Motor neuron (in vitro differentiated cells): ENCODE data around the gene SIRT3. TPM values are rescaled to one million over a fixed set of nuclear protein-coding genes. Genes with fewer than 3 reads are reported as not detected.
"Not testable (repeated sequence)": the region's sequence is repeated elsewhere in the genome, so short reads cannot be mapped to it uniquely, and the experiment has no call there.

Experiments
- ATAC-seq, 8 experiments: fragments of 200-7000 bp; cut with Tn5 transposase; replicated peaks in 6 of 8; 2 replicates each; pipeline ENCODE4 v1.8.0; 2021; ENCODE audit warnings: mild to moderate bottlenecking in 8 of 8, moderate library complexity in 8 of 8
- H3K27ac ChIP-seq, 2 donors: fragments of 250-450 bp; sonication (Bioruptor Pico); 2 replicates each; pipeline ENCODE4 v1.9.0; 2021; ENCODE audit warnings: antibody characterized with exemption in 2 of 2, mild to moderate bottlenecking in 2 of 2, moderate library complexity in 1 of 2
- H3K4me1 ChIP-seq, 2 donors: fragments of 250-450 bp; sonication (Bioruptor Pico); replicated peaks in 1 of 2; 2 replicates each; pipeline ENCODE4 v1.6.1; 2021; ENCODE audit warnings: antibody characterized with exemption in 2 of 2, mild to moderate bottlenecking in 2 of 2, moderate library complexity in 1 of 2
- H3K4me3 ChIP-seq, 5 donors: fragments of 250-450 bp; sonication (Bioruptor Pico); 2 replicates each; pipeline ENCODE4 v1.9.0; 2021; ENCODE audit warnings: antibody characterized with exemption in 5 of 5, mild to moderate bottlenecking in 5 of 5, moderate library complexity in 4 of 5
- WGBS, 10 experiments: fragments of 450-650 bp; shearing (Covaris generic); methylation state at CpG; one replicate each; pipeline ENCODE4 v1.0.0; 2022; 5-methylcytosine and 5-hydroxymethylcytosine counted together
- in situ Hi-C, 9 experiments: fragments of 400-800 bp; cut with MboI; loops; one replicate each; pipeline ENCODE4 v1.15.0; 2021; ENCODE audit warnings: low sequenced_read_pairs in 9 of 9, low pct_unique_long_range_greater_than_20kb in 2 of 9; ENCODE audit not compliant: unreplicated experiment in 9 of 9
- total RNA-seq, 8 experiments: library from RNA; unstranded; fragments of 300-600 nt; gene quantifications; 2 replicates each; pipeline versions ENCODE4 v1.2.3 to v1.2.4, GENCODE V29; 2022

SIRT3 gene
- total RNA-seq, 8 experiments from 2014 or later = 15.1 to 35.0 (median 16.6) TPM

- in situ Hi-C loops = no loop called here
- ATAC-seq = no peak
- 50 to 100% (median 90%) methylated on average over 1 to 7 of the region's 8 CpGs; no CpG with 5 or more reads in 2 of the 10 experiments for WGBS, 10 experiments
Observed at GRCh38 chr11:249062-249461, 12.9 kb upstream of the SIRT3 start.

GRCh38 chr11:244376-244775 lies 8.2 kb upstream of the SIRT3 start:
- Histone ChIP-seq H3K27ac (no peak overlapping the region), H3K4me3 (no peak overlapping the region), H3K4me1 (no peaks in the 10 kb centered on the region)
- in situ Hi-C loops = no loop called here
- no peak for ATAC-seq
- 88 to 100% (median 100%) methylated on average over 1 to 2 of the region's 2 CpGs; no CpG with 5 or more reads in 1 of the 10 experiments for WGBS, 10 experiments

More at GRCh38 chr11:249062-249461, 12.9 kb upstream of the SIRT3 start:
- no peak overlapping the region for H3K4me3 ChIP-seq
- no peaks in the 10 kb centered on the region for H3K4me1 ChIP-seq
- no peak overlapping the region for H3K27ac ChIP-seq

DNA sequence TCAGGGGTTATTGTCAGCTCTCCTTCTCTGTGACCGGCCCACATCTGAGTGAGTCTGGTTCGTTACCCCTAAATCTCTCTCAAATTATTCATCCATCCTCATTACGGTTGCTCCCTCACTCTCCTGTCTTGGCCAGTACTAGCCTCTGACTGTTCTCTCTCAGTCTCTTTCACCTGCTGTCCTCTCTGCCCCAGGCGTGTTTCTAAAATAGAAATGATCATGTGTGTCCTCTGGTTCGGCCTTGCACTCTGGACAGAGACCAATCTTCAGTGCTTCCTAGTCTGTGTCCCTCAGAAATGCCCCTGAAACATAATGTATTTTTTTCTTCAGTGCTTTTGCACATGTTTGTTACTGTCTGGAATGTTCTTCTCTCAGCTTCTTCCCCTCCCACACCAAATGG lies 5.5 kb upstream of the SIRT3 start:
- Histone ChIP-seq H3K27ac (no peak overlapping the region), H3K4me1 (peaks cover 5 to 8% of the 10 kb centered on the region in 2 donors), H3K4me3 (no peak overlapping the region)
- in situ Hi-C loops = no loop called here
- no peak for ATAC-seq
- 90 to 100% (median 96%) methylated on average over 1 to 3 of the region's 5 CpGs; no CpG with 5 or more reads in 3 of the 10 experiments for WGBS, 10 experiments

- no peak overlapping the region for H3K4me3 ChIP-seq
- in situ Hi-C loops = no loop called here
- peaks cover 5 to 8% of the 10 kb centered on the region in 2 donors for H3K4me1 ChIP-seq
- no peak overlapping the region for H3K27ac ChIP-seq
- WGBS, 10 experiments = 100% methylated on average over 1 of the region's 1 CpG; no CpG with 5 or more reads in 5 of the 10 experiments
- no peak for ATAC-seq
Observed at GRCh38 chr11:240315-240714, 4.2 kb upstream of the SIRT3 start.

GRCh38 chr11:238346-238745 lies 2.2 kb upstream of the SIRT3 start:
- peaks cover 10 to 14% of the 10 kb centered on the region in 2 donors for H3K4me1 ChIP-seq
- peak overlapping the region in 1 of 5 donors; percentile 99 for H3K4me3 ChIP-seq
- not testable (repeated sequence) for H3K27ac ChIP-seq, ATAC-seq
- WGBS, 10 experiments = 48 to 94% (median 86%) methylated on average over 1 to 7 of the region's 7 CpGs; no CpG with 5 or more reads in 2 of the 10 experiments
- in situ Hi-C loops = loop anchor here in 1 of 9 experiments (10.0 kb wide), 1 partner anchor 116 kb away; no protein-coding TSS in a partner anchor

DNA sequence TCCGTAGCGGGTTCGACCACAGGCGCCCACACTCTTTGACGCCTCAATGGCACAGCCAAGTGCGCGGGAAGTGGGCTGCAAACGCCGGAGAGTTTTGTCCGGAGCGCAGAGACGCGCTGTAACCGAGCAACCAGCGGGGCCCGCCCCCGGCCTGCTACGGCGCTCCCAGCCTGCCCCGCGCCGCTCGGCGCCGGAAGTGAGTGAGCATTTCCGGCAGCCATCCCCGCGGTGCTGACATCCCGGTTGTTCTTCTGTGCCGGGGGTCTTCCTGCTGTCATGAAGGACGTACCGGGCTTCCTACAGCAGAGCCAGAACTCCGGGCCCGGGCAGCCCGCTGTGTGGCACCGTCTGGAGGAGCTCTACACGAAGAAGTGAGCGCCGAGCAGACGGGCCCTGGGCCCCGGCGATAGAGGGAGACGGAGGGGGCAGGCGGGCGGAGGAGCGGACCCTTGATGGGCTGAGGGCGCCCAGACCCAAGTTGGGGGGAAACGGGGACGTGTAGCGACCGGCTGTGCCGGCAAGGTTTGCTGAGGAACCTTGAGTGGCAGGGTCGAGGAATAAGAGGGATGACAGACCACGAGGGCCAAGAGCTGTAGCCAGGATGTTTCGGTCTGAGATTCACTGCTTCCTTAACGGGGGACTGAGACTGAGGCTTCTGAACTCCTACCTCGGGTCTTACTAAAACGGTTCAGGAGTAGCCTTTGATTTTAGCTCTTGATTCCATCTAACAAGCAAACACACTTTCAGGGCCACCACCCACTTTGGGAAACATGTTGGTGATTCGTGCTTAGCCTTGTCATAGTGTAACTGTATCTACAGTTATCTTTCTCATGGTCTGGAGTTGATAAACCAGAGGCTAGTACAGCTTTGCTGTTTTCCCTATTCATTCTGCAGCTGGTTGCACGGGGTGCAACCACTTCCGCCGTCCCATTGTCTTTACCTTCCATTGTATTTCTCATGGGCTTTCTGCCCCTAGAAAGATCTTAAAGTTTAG lies 929 bp upstream of the SIRT3 start, which contains the start of gene PSMD13:
TSS of gene PSMD13 (plus strand) at position 203 of the 994 bp plus-strand sequence. CDS start at position 277, 74 bp downstream.
- peak within 1 kb of the TSS; percentile 78 to 99 (median 91) for H3K4me3 ChIP-seq
- peaks cover 10 to 14% of the 10 kb centered on the region in 2 donors for H3K4me1 ChIP-seq
- in situ Hi-C loops = loop anchor here in 1 of 9 experiments (10.0 kb wide), 1 partner anchor 118 kb away; no protein-coding TSS in a partner anchor
- peak within 1 kb of the TSS; percentile 89 to 97 for H3K27ac ChIP-seq
- 0 to 20% (median 6%) methylated on average over 1 to 18 of the region's 62 CpGs for WGBS, 10 experiments
- ATAC-seq = peak; percentile 87 to 92 (median 90)

DNA sequence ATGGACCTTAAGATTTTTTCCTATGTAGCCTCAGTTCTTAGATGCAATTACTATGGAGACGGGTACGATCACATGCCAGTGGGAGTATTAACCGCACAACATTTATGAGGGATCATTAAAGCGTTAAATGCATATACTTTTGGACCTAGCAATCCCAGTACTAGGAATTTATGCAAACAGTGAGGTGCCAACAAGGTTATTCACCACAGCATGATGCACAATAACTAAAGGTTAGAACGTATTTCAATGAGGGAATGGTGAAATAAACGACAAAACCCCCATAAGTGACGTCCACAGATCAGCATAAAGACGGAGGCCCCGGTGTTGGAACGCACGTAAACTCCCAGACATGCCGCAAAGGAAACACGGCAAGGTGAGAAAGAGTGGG lies 539 bp downstream of the SIRT3 start:
- Histone ChIP-seq H3K27ac (peak overlapping the region; percentile 87 to 88), H3K4me3 (peak overlapping the region; percentile 78 to 99 (median 91)), H3K4me1 (peaks cover 10 to 14% of the 10 kb centered on the region in 2 donors)
- 0 to 16% (median 3%) methylated on average over 1 to 13 of the region's 13 CpGs; no CpG with 5 or more reads in 2 of the 10 experiments for WGBS, 10 experiments
- peak; percentile 1 to 5 (median 2) for ATAC-seq
- in situ Hi-C loops = loop anchor here in 1 of 9 experiments (10.0 kb wide), 1 partner anchor 119 kb away; no protein-coding TSS in a partner anchor

DNA sequence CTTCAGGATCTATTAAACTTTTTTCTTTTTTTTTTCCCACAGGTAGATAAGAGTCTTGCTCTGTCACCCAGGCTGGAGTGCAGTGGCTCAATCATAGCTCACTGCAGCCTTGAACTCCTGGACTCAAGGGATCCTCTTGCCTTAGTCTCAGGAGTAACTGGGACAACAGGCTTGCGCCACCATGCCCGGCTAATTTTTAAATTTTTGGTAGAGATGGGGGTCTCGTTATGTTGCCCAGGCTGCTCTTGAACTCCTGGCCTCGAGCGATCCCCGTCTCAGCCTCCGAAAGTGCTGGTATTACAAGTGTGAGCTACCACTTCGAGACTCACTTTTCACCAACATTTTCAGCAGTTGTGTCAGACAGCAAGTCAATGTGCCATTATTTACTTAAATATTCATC lies 962 bp downstream of the SIRT3 start:
- no peak for ATAC-seq
- Histone ChIP-seq H3K4me3 (peak overlapping the region; percentile 78 to 99 (median 91)), H3K4me1 (peaks cover 10 to 14% of the 10 kb centered on the region in 2 donors), H3K27ac (peak overlapping the region in 1 of 2 donors; percentile 87)
- 40 to 88% (median 67%) methylated on average over 1 to 7 of the region's 8 CpGs; no CpG with 5 or more reads in 4 of the 10 experiments for WGBS, 10 experiments
- in situ Hi-C loops = loop anchor here in 1 of 9 experiments (10.0 kb wide), 1 partner anchor 120 kb away; no protein-coding TSS in a partner anchor

- ATAC-seq = no peak
- WGBS, 10 experiments = 80 to 100% (median 94%) methylated on average over 2 to 17 of the region's 20 CpGs; no CpG with 5 or more reads in 4 of the 10 experiments
- in situ Hi-C loops = loop anchor here in 1 of 9 experiments (10.0 kb wide), 1 partner anchor 122 kb away; no protein-coding TSS in a partner anchor
- no peak overlapping the region for H3K27ac ChIP-seq
- H3K4me3 ChIP-seq = no peak overlapping the region
- peaks cover 10 to 11% of the 10 kb centered on the region in 2 donors for H3K4me1 ChIP-seq
Observed at GRCh38 chr11:232783-233565, 3.2 kb downstream of the SIRT3 start.

DNA sequence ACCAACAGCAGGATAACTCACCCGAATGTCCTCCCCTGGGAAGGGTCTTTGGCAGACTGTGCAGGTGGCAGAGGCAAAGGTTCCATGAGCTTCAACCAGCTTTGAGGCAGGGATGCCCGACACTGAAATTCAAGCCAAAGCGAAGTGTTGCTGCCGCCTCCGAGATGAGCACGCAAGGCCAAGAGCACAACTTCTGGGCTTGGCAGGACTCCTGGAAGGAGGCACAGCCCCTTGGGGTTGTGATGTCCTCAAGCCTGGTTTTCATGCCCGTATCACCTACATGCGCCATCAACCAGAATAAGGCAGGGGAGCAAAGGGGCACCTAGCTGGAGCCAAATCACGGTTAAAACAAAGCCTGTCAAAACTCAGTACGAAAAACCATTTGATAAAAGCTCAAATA lies 5.7 kb downstream of the SIRT3 start:
- 80 to 100% (median 95%) methylated on average over 1 to 9 of the region's 10 CpGs; no CpG with 5 or more reads in 4 of the 10 experiments for WGBS, 10 experiments
- Histone ChIP-seq H3K27ac (no peak overlapping the region), H3K4me1 (peaks cover 5 to 6% of the 10 kb centered on the region in 2 donors), H3K4me3 (no peak overlapping the region)
- in situ Hi-C loops = loop anchor here in 1 of 9 experiments (10.0 kb wide), 1 partner anchor 124 kb away; no protein-coding TSS in a partner anchor
- ATAC-seq = no peak

DNA sequence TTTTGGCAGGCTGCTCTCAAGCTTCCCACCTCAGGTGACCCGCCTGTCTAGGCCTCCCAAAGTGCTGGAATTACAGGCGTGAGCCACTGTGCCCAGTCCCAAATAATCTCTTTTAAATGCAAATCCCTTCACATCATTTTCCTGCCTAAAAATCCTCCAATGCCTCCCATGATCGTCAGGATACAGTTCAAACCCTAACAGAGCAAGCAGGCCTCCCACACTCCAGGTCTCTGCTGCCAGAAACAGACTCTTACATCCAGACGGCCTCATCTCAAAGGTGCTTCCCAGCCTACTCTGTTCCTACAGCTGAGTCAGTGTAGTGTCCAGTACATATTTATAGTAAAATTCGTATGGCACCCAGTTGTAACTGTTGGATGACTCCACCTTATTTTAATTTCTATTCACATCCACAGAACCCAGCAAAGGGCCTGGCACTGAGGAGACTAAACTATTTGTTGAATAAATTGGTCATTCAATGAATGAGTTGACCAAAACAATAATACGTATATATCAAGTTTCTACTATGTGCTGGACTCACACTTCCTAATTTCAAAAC lies 8.2 kb downstream of the SIRT3 start:
- Histone ChIP-seq H3K4me1 (no peaks in the 10 kb centered on the region), H3K4me3 (no peak overlapping the region), H3K27ac (no peak overlapping the region)
- WGBS, 10 experiments = 42 to 100% (median 88%) methylated on average over 1 to 4 of the region's 6 CpGs; no CpG with 5 or more reads in 2 of the 10 experiments
- in situ Hi-C loops = no loop called here
- ATAC-seq = peak in 3 of 8 experiments; percentile 18 to 73 (median 55)
